HG03280 (cell line): ENCODE measurements around the gene OPN1LW.
"Not testable (repeated sequence)": the region's sequence is repeated elsewhere in the genome, so short reads cannot be mapped to it uniquely, and the experiment has no call there.

Experiments
- ATAC-seq: cut with Tn5 transposase; IDR thresholded peaks from one replicate; pipeline ENCODE4 v1.9.1; 2021; ENCODE audit warnings: mild to moderate bottlenecking, moderate library complexity; ENCODE audit not compliant: unreplicated experiment

OPN1LW gene

GRCh38 chrX:154132366-154132765 is 11.7 kb upstream of the OPN1LW start:
- ATAC-seq: no peak

- ATAC-seq: no peak
Observed at GRCh38 chrX:154135458-154136229, 8.4 kb upstream of the OPN1LW start.

- ATAC-seq: peak; percentile 58
Observed at GRCh38 chrX:154136627-154137161, 7.3 kb upstream of the OPN1LW start.

- no peak for ATAC-seq
Observed at GRCh38 chrX:154138857-154139256, 5.2 kb upstream of the OPN1LW start.

- no peak for ATAC-seq
Observed at GRCh38 chrX:154140206-154140605, 3.8 kb upstream of the OPN1LW start.

GRCh38 chrX:154140742-154141141 is 3.3 kb upstream of the OPN1LW start:
- ATAC-seq: no peak

GRCh38 chrX:154142386-154142785 is 1.7 kb upstream of the OPN1LW start:
- no peak for ATAC-seq

- no peak for ATAC-seq
Observed at GRCh38 chrX:154142950-154143745, 895 bp upstream of the OPN1LW start.

- ATAC-seq: not testable (repeated sequence)
Observed at GRCh38 chrX:154151030-154151429, 7.0 kb downstream of the OPN1LW start.

GRCh38 chrX:154156221-154156620 is 12.2 kb downstream of the OPN1LW start:
- ATAC-seq: not testable (repeated sequence)

- not testable (repeated sequence) for ATAC-seq
Observed at GRCh38 chrX:154157207-154157606, 13.2 kb downstream of the OPN1LW start.

GRCh38 chrX:154159345-154159744 is 15.3 kb downstream of the OPN1LW start:
- not testable (repeated sequence) for ATAC-seq

- not testable (repeated sequence) for ATAC-seq
Observed at GRCh38 chrX:154164902-154165301, 20.9 kb downstream of the OPN1LW start.

GRCh38 chrX:154168384-154168783 is 24.3 kb downstream of the OPN1LW start:
- ATAC-seq: not testable (repeated sequence)

- peak; percentile 74 for ATAC-seq
Observed at GRCh38 chrX:154172535-154172943, 28.5 kb downstream of the OPN1LW start.

GRCh38 chrX:154174356-154174755 is 30.3 kb downstream of the OPN1LW start:
- not testable (repeated sequence) for ATAC-seq

GRCh38 chrX:154182296-154182695 is 38.3 kb downstream of the OPN1LW start, which contains the start of gene OPN1MW:
Gene OPN1MW, plus strand, starts transcription at chrX:154182596. Its CDS starts 82 bp downstream, at chrX:154182678.
- ATAC-seq: not testable (repeated sequence)

- not testable (repeated sequence) for ATAC-seq
Observed at GRCh38 chrX:154183794-154184193, 39.8 kb downstream of the OPN1LW start.

GRCh38 chrX:154192846-154193245 is 48.8 kb downstream of the OPN1LW start:
- ATAC-seq: not testable (repeated sequence)

GRCh38 chrX:154194316-154194715 is 50.3 kb downstream of the OPN1LW start:
- ATAC-seq: not testable (repeated sequence)

GRCh38 chrX:154196466-154196865 is 52.4 kb downstream of the OPN1LW start:
- ATAC-seq: not testable (repeated sequence)
